IPS-18a (cell line): ENCODE results near the gene CCDC86.

Experiments
- H3K27ac ChIP-seq: one replicate; pipeline ENCODE4 v1.5.1; 2013; ENCODE audit warnings: low read length
- H3K27me3 ChIP-seq: one replicate; pipeline ENCODE4 v1.6.1; 2013; ENCODE audit warnings: mild to moderate bottlenecking, low read length; ENCODE audit not compliant: control insufficient read depth, insufficient read depth
- H3K36me3 ChIP-seq: one replicate; pipeline ENCODE4 v1.6.1; 2013; ENCODE audit warnings: low read depth, low read length; ENCODE audit not compliant: control insufficient read depth
- H3K4me1 ChIP-seq: one replicate; pipeline ENCODE4 v1.6.1; 2013; ENCODE audit warnings: low read depth, low read length; ENCODE audit not compliant: control insufficient read depth
- H3K4me3 ChIP-seq: one replicate; pipeline ENCODE4 v1.5.1; 2013; ENCODE audit warnings: low read length
- H3K9ac ChIP-seq: one replicate; pipeline ENCODE4 v1.6.1; 2013; ENCODE audit warnings: mild to moderate bottlenecking, low read length, moderate library complexity
- H3K9me3 ChIP-seq: one replicate; pipeline ENCODE4 v1.6.1; 2013; ENCODE audit warnings: low read depth, low read length; ENCODE audit not compliant: control insufficient read depth

CCDC86 gene

DNA sequence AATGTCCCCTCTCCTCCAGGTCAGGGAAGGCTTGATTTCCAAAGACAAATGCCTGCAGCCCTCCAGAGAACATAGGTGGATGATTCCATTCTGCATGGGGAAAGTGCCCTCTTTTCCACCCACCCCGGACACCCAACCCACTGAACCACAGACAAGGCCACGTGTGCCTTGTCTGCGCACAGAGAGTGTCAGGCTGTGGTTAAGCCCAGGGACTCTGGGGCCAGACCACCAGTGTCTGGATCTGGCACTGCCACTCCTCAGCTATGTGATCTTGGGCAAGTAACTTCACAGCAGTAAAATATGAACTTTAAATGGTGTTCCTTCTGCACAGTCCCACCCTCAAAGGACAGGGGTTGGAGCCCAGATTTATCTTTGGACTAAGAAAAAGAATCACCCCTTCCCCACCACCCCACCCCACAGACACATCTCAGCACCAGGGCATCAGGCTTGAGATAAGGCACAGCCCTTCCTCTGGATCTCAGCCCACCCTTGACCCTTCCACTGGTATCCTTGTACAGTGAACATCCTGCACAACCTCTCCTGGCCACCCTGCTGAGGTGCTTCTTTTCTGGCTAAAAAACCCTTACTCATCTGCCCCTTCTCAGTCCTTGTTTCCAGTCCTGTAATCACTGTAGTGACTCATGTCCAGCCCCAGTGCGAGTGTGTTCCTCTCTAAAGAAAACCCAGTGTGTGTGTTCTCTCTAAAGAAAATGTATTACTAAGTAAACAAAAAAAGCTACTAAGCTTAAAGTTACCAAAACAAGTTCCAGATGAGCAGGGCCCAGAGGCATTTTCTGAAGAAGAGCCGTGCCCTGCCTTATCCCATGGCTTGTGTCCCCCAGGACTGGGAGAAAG is 15.7 kb downstream of the CCDC86 start:
- H3K9me3 ChIP-seq = no peaks in the 10 kb centered on the region
- no peak overlapping the region for H3K27ac ChIP-seq
- H3K9ac ChIP-seq = no peak overlapping the region

DNA sequence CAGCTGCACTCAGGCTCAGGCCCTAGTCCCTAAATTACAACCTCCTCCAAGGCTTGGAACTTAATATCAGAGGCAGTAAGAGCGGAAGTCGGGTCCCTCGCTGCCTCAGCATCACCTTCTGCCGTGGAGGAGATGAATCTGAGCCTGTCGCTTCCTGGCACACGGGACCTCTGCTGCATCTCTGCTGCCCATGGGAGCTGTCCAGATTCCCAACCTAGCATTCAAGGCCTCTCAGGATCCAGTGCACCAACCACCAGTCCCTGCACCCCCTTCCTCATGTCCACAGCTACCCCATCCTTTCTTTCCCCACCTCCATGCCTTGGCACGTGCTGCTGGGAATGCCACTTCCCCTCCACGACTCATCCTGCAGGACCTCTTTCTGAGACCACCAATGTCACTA is 16.3 kb downstream of the CCDC86 start:
- Histone ChIP-seq H3K4me3 (no peak overlapping the region), H3K27ac (no peak overlapping the region), H3K9me3 (no peaks in the 10 kb centered on the region), H3K27me3 (peaks cover 3% of the 10 kb centered on the region), H3K9ac (no peak overlapping the region), H3K4me1 (no peaks in the 10 kb centered on the region), H3K36me3 (no peaks in the 10 kb centered on the region)

More for the DNA sequence above, 15.7 kb downstream of the CCDC86 start:
- no peaks in the 10 kb centered on the region for H3K36me3 ChIP-seq
- H3K4me3 ChIP-seq = no peak overlapping the region
- H3K27me3 ChIP-seq = peaks cover 6% of the 10 kb centered on the region
- H3K4me1 ChIP-seq = no peaks in the 10 kb centered on the region

DNA sequence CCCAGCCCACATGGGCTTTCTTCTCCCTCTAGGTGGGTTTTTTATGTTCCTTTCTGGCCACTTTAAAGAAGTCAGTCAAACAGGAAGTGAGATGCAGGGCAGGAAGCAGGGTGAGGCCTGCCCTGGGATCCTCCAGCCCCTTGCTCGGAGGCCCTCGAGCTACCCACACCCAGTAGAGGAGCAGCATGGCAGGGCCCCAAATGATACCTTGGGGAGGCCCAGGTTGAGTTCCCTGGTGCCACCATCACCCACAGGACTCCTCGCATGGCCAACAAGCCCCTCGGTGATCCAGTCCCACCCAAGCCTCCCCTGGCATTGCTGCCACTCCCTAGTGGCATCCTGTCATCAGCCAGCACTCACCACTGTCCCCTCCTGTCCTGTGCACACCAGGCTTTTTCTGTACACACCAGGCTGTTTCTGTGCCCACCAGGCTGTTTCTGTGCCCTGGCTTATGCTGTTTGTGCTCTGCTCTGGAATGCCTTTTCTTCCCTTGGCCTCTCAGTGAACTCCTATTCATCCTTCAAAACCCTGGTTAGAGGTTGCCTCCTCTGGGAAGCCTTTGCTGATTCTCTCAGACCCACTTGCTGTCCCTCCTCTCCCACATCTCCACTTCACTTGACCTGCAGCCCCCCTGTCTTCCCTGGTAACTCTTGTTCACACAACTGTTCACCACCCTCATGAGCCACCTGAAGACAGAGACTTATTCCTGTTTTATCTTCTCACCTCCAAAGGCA is 17.0 kb downstream of the CCDC86 start:
- H3K9ac ChIP-seq = no peak overlapping the region
- no peaks in the 10 kb centered on the region for H3K36me3 ChIP-seq
- no peaks in the 10 kb centered on the region for H3K9me3 ChIP-seq
- no peaks in the 10 kb centered on the region for H3K4me1 ChIP-seq
- no peaks in the 10 kb centered on the region for H3K27me3 ChIP-seq
- H3K27ac ChIP-seq = no peak overlapping the region
- no peak overlapping the region for H3K4me3 ChIP-seq

DNA sequence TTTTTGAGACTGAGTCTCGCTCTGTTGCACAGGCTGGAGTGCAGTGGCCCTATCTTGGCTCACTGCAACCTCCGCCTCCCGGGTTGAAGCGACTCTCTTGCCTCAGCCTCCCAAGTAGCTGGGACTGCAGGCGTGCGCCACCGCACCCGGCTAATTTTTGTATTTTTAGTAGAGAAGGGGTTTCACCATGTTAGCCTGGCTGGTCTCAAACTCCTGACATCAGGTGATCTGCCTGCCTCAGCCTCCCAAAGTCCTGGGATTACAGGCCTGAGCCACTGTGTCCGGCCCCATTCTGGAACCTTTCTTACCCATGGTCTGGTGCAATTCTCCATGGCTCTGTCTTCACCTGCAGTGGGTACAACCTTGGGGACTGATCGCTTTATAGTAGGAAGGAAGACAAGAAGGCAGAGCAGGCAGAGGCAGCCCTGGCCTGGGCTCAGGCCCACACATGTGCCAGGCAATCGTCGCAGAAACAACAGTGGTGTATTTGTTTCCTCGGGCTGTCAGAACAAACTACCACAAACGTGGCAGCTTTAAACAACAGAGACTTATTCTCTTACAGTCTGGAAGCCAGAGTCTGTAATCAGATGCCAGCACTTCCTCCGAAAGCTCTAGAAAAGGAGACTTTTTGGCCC is 17.8 kb downstream of the CCDC86 start:
- Histone ChIP-seq H3K9ac (no peak overlapping the region), H3K36me3 (no peaks in the 10 kb centered on the region), H3K27me3 (no peaks in the 10 kb centered on the region), H3K27ac (no peak overlapping the region), H3K9me3 (no peaks in the 10 kb centered on the region), H3K4me3 (no peak overlapping the region), H3K4me1 (no peaks in the 10 kb centered on the region)

DNA sequence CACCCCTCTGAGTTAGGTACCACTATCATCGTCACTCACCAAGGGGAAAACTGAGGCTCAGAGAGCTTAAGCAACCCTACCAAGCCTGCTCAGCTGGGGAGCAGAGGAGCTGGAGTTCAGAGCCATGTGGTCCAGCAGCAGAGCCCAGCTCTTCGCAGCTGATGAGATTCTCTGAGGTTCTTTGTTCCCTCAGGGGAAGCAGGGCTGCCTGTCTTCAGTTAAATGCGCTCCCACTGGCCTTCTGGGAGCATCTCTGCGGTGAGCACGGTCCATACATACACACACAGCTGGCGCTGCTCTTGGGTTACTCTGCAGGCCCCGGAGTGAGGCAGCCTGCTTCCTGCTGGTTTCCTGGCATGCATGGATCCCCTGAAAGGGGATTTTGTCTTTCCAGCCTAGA is 19.0 kb downstream of the CCDC86 start:
- H3K4me1 ChIP-seq = no peaks in the 10 kb centered on the region
- no peaks in the 10 kb centered on the region for H3K9me3 ChIP-seq
- no peaks in the 10 kb centered on the region for H3K27me3 ChIP-seq
- no peaks in the 10 kb centered on the region for H3K36me3 ChIP-seq
- no peak overlapping the region for H3K4me3 ChIP-seq
- no peak overlapping the region for H3K9ac ChIP-seq
- no peak overlapping the region for H3K27ac ChIP-seq

DNA sequence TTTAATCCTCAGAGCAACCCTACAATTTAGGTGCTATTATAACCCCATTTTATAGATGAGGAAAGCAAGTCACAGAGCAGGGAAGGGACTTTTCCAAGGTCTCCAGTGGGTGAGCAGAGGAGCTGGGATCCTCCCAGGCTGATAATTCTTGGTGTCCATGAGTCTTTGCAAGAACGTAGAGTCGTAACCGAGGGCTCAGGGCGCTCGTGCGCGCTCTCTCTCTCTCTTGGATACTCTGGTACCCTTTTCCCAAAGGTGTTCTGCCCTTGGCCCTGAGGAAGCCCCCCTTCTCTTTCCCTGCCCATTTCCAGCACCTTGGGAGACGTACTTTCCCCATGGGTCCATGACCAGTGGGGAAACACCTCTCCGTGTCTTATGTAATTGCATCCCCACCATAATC is 20.3 kb downstream of the CCDC86 start:
- no peaks in the 10 kb centered on the region for H3K4me1 ChIP-seq
- no peaks in the 10 kb centered on the region for H3K9me3 ChIP-seq
- H3K36me3 ChIP-seq = no peaks in the 10 kb centered on the region
- no peak overlapping the region for H3K27ac ChIP-seq
- H3K4me3 ChIP-seq = no peak overlapping the region
- no peaks in the 10 kb centered on the region for H3K27me3 ChIP-seq
- H3K9ac ChIP-seq = no peak overlapping the region

DNA sequence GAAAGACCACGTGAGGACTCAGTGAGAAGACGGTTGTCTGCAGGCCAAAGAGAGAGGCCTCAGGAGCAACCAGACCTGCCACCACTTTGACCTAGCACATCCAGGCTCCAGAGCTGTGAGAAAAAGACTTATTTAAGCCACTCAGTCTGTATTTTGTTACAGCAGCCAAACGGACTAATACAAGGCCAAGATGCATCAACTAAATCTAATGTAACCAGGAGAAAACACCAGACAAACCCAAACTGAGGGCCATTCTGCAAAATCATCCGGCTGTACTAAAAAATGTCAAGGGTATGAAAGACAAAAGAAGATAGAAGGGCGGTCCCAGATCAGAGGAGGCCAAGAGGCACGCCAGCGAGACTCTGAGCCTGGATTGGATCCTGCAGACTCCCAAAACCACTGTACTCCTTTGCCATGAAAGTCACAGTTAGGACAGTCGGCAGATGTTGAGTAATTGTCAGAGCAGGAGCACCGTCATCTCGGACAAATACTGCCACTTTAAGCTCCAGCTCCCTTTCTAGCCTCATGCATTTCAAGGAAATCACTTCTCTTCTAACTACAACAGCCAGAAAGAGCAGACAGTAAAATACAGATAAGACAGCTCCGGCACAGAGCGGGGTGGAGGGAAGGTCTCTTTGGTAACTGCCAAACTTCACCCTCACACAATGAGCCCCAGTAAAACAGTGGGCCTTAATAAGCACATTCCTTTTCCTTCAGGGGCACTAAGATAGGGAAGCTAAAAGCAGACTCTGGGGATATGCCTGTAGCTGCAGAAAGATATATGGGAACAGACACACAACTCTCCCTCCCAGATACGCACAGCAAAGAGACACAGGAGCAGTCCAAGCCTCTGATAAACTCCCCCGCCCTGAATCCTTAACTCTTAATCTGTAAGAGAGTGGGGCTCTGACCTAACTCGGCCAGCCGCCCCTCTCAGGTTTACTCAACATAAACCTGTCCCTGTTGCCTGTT is 21.9 kb downstream of the CCDC86 start:
- H3K27ac ChIP-seq = no peak overlapping the region
- H3K36me3 ChIP-seq = no peaks in the 10 kb centered on the region
- H3K9me3 ChIP-seq = no peaks in the 10 kb centered on the region
- H3K27me3 ChIP-seq = no peaks in the 10 kb centered on the region
- H3K4me3 ChIP-seq = no peak overlapping the region
- no peak overlapping the region for H3K9ac ChIP-seq
- H3K4me1 ChIP-seq = no peaks in the 10 kb centered on the region

DNA sequence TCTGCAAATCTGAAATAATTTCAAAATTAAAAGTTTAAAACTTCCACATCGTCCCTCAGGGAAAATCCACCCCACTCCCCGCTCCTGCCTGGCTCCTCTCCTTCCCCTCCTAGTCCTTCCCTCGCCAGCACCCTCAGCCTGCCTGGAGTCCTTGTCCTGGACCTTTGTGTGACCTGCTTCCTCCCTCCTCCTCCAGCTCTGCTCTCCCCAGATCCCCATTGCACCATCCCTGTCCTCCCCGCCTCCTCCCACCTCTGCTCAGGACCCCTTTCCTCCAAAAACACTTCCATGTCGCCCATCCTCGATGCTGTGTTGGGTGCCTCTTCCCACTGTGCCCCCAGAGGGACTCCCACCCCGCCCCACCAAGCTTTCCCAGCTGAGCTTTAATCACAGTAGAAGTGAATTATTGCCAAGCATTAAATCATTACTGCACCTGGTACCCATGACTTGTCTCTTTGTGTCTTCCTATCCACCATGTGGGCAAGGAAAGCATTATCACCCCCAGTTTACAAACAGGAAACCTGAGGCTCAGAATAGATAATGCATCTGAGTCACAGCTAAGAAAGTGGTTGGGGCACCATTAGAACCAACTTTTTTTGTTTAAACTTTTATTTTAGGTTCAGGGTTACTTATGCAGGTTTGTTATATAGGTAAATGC is 23.1 kb downstream of the CCDC86 start:
- Histone ChIP-seq H3K27me3 (no peaks in the 10 kb centered on the region), H3K4me1 (no peaks in the 10 kb centered on the region), H3K4me3 (no peak overlapping the region), H3K9me3 (no peaks in the 10 kb centered on the region), H3K27ac (no peak overlapping the region), H3K36me3 (no peaks in the 10 kb centered on the region), H3K9ac (no peak overlapping the region)

DNA sequence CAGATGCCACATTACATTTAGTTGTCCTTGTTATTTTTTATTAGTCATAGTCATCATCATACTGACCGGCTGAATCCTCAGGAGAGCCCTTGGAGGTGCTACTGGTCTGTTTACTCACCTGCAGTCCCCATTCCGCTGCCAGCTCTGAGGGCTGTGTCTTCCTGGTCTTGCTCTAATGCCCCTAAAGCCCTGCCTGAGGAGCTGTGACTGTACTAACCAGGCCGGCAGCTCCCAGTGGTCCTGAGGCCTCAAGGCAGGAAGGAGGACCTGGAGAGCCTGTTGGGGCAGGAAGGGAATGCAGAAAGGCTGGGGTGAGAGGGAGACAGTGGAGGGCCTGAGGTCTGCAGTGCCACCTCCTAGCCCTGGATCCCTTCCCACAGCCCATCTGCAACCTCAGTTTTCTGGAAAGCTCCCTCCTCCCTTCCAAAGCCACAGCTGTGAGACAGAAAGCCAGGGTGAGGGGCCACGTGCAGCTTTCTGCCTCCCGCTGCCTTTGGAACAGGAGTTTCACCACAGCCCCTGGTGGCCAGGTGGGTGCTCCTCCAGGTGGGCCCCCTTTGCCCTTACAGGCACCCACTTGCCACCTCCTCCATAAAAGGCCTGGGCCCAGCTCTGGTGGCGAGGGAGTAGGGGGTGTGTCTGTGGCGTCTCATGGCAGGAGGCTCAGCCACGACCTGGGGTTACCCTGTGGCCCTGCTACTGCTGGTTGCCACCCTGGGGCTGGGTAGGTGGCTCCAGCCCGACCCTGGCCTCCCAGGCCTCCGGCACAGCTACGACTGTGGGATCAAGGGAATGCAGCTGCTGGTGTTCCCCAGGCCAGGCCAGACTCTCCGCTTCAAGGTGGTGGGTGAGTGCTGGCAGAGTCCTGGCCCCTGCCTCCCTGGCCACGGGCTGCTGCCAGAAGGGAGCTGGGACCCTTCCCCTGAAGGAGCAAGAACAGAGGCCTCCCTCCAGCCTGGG is 25.3 kb downstream of the CCDC86 start, which contains the start of gene ZP1:
ZP1 (plus strand) TSS at position 632 of the 960 bp plus-strand sequence; CDS start at position 652, 20 bp downstream.
- Histone ChIP-seq H3K9me3 (no peaks in the 10 kb centered on the region), H3K27me3 (no peaks in the 10 kb centered on the region), H3K36me3 (no peaks in the 10 kb centered on the region), H3K4me1 (no peaks in the 10 kb centered on the region), H3K27ac (no peak within 1 kb of the TSS), H3K4me3 (no peak within 1 kb of the TSS), H3K9ac (no peak within 1 kb of the TSS)
